ENCODE results near the gene PHEX.

The PHEX gene

GRCh38 chrX:22041907-22042530, 9.9 kb downstream of the PHEX start:
- no peak for DNase-seq

GRCh38 chrX:22043872-22044271, 11.7 kb downstream of the PHEX start:
- no peak for DNase-seq

GRCh38 chrX:22047468-22047867, 15.3 kb downstream of the PHEX start:
- no peak for DNase-seq

- DNase-seq, result no peak
These were observed 21.4 kb downstream of the PHEX start for GRCh38 chrX:22053481-22053880.

GRCh38 chrX:22056235-22056634, 24.1 kb downstream of the PHEX start:
- no peak for DNase-seq

- DNase-seq, result no peak
These were observed 25.5 kb downstream of the PHEX start for GRCh38 chrX:22057667-22058066.

- no peak for DNase-seq
These were observed 27.6 kb downstream of the PHEX start for GRCh38 chrX:22059775-22060174.

GRCh38 chrX:22060415-22061280, 28.5 kb downstream of the PHEX start:
- no peak for DNase-seq

- no peak for DNase-seq
These were observed 31.2 kb downstream of the PHEX start for GRCh38 chrX:22063284-22063683.

GRCh38 chrX:22069586-22069985, 37.5 kb downstream of the PHEX start:
- no peak for DNase-seq

GRCh38 chrX:22073928-22074327, 41.8 kb downstream of the PHEX start:
- no peak for DNase-seq

GRCh38 chrX:22078117-22078516, 46.0 kb downstream of the PHEX start:
- DNase-seq, result no peak

- DNase-seq, result peak; percentile 44
These were observed 49.5 kb downstream of the PHEX start for GRCh38 chrX:22081475-22082092.

- DNase-seq, result no peak
These were observed 53.9 kb downstream of the PHEX start for GRCh38 chrX:22086003-22086402.

- no peak for DNase-seq
These were observed 55.0 kb downstream of the PHEX start for GRCh38 chrX:22087011-22087557.

GRCh38 chrX:22088326-22088725, 56.2 kb downstream of the PHEX start:
- DNase-seq, result no peak

GRCh38 chrX:22090181-22090580, 58.1 kb downstream of the PHEX start:
- no peak for DNase-seq

GRCh38 chrX:22093550-22093949, 61.4 kb downstream of the PHEX start:
- no peak for DNase-seq

- DNase-seq, result no peak
These were observed 63.2 kb downstream of the PHEX start for GRCh38 chrX:22095286-22095685.

GRCh38 chrX:22095856-22096255, 63.7 kb downstream of the PHEX start:
- no peak for DNase-seq

GRCh38 chrX:22097012-22097694, 65.0 kb downstream of the PHEX start:
- no peak for DNase-seq

GRCh38 chrX:22105231-22105630, 73.1 kb downstream of the PHEX start:
- DNase-seq, result no peak

GRCh38 chrX:22105971-22106370, 73.8 kb downstream of the PHEX start:
- no peak for DNase-seq

Measured in T-helper 9 cell (primary cell).